ENCODE measurements around the gene GPC6. TPM values are rescaled to one million over a fixed set of nuclear protein-coding genes. Genes with fewer than 3 reads are reported as not detected.

Gene GPC6
- polyA plus RNA-seq, 1 donor from 2014 or later, result 9.0 TPM

GRCh38 chr13:93977986-93978385 is 751.4 kb downstream of the GPC6 start:
- H3K27ac ChIP-seq (ENCODE audit: low read length), result no peak overlapping the region
- H3K4me2 ChIP-seq (ENCODE audit: low read length), result no peak overlapping the region
- no peaks in the 10 kb centered on the region for H3K79me2 ChIP-seq (replicated peaks; ENCODE audit: insufficient read depth, low read length)
- peaks cover 3% of the 10 kb centered on the region for H3F3A ChIP-seq (ENCODE audit: insufficient read depth, low read length, poor library complexity, severe bottlenecking)
- no peak overlapping the region for H3K4me3 ChIP-seq (ENCODE audit: low read length)
- H2AFZ ChIP-seq (ENCODE audit: low read depth, low read length), result no peak overlapping the region
- no peaks in the 10 kb centered on the region for H3K36me3 ChIP-seq (ENCODE audit: insufficient read depth, low read length)
- no peak overlapping the region for H3K9ac ChIP-seq (ENCODE audit: low read length)
- H3K27me3 ChIP-seq (ENCODE audit: insufficient read depth, low read depth, low read length), result no peaks in the 10 kb centered on the region
- TF ChIP-seq CTCF (IDR thresholded peaks at IDR 0.05; ENCODE audit: poor library complexity, severe bottlenecking) (no peak), POLR2AphosphoS5 (IDR thresholded peaks at IDR 0.05) (no peak), EP300 (conservative IDR thresholded peaks at IDR 0.05; ENCODE audit: poor library complexity, severe bottlenecking) (no peak), RAD21 (conservative IDR thresholded peaks at IDR 0.05) (no peak), TAF1 (IDR thresholded peaks at IDR 0.05; ENCODE audit: low read depth) (no peak), MXI1 (conservative IDR thresholded peaks at IDR 0.05; ENCODE audit: poor library complexity, severe bottlenecking) (no peak)
- H4K20me1 ChIP-seq (ENCODE audit: insufficient read depth), result no peaks in the 10 kb centered on the region
- no peaks in the 10 kb centered on the region for H3K9me2 ChIP-seq (ENCODE audit: insufficient read depth, low read length)
- no peaks in the 10 kb centered on the region for H3K9me3 ChIP-seq (ENCODE audit: low read length)

- no peaks in the 10 kb centered on the region for H3K9me2 ChIP-seq (ENCODE audit: insufficient read depth, low read length)
- no peak overlapping the region for H2AFZ ChIP-seq (ENCODE audit: low read depth, low read length)
- no peak overlapping the region for H3K9ac ChIP-seq (ENCODE audit: low read length)
- no peaks in the 10 kb centered on the region for H3K27me3 ChIP-seq (ENCODE audit: insufficient read depth, low read depth, low read length)
- H3K36me3 ChIP-seq (ENCODE audit: insufficient read depth, low read length), result no peaks in the 10 kb centered on the region
- peaks cover 3% of the 10 kb centered on the region for H3F3A ChIP-seq (ENCODE audit: insufficient read depth, low read length, poor library complexity, severe bottlenecking)
- no peaks in the 10 kb centered on the region for H3K9me3 ChIP-seq (ENCODE audit: low read length)
- H4K20me1 ChIP-seq (ENCODE audit: insufficient read depth), result no peaks in the 10 kb centered on the region
- peak overlapping the region; percentile 40 for H3K27ac ChIP-seq (ENCODE audit: low read length)
- H3K79me2 ChIP-seq (replicated peaks; ENCODE audit: insufficient read depth, low read length), result no peaks in the 10 kb centered on the region
- H3K4me3 ChIP-seq (ENCODE audit: low read length), result no peak overlapping the region
- peak overlapping the region; percentile 17 for H3K4me2 ChIP-seq (ENCODE audit: low read length)
- peak; percentile 64 for TF ChIP-seq POLR2AphosphoS5 (IDR thresholded peaks at IDR 0.05)
- TF ChIP-seq EZH2 (IDR thresholded peaks at IDR 0.05; ENCODE audit: borderline replicate concordance, insufficient read depth, low read length, poor library complexity, severe bottlenecking), result no peak
- TF ChIP-seq, protein P1, sequence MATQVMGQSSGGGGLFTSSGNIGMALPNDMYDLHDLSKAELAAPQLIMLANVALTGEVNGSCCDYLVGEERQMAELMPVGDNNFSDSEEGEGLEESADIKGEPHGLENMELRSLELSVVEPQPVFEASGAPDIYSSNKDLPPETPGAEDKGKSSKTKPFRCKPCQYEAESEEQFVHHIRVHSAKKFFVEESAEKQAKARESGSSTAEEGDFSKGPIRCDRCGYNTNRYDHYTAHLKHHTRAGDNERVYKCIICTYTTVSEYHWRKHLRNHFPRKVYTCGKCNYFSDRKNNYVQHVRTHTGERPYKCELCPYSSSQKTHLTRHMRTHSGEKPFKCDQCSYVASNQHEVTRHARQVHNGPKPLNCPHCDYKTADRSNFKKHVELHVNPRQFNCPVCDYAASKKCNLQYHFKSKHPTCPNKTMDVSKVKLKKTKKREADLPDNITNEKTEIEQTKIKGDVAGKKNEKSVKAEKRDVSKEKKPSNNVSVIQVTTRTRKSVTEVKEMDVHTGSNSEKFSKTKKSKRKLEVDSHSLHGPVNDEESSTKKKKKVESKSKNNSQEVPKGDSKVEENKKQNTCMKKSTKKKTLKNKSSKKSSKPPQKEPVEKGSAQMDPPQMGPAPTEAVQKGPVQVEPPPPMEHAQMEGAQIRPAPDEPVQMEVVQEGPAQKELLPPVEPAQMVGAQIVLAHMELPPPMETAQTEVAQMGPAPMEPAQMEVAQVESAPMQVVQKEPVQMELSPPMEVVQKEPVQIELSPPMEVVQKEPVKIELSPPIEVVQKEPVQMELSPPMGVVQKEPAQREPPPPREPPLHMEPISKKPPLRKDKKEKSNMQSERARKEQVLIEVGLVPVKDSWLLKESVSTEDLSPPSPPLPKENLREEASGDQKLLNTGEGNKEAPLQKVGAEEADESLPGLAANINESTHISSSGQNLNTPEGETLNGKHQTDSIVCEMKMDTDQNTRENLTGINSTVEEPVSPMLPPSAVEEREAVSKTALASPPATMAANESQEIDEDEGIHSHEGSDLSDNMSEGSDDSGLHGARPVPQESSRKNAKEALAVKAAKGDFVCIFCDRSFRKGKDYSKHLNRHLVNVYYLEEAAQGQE (IDR thresholded peaks at IDR 0.05; ENCODE audit: borderline replicate concordance), result peak; percentile 46
- peak; percentile 73 for TF ChIP-seq EP300 (conservative IDR thresholded peaks at IDR 0.05; ENCODE audit: poor library complexity, severe bottlenecking)
These were observed 754.9 kb downstream of the GPC6 start for GRCh38 chr13:93981426-93981977.

Data from neural cell (in vitro differentiated cells).